Stimulated activated CD4-positive, alpha-beta T cell treated with anti-CD3 and anti-CD28 coated beads, Interleukin-12 subunit alpha, Interleukin-12 subunit beta, amount 100 ng/mL, for 48 hours (primary cell): ENCODE data around the gene ANKS1B.
"Not testable (repeated sequence)": the region's sequence is repeated elsewhere in the genome, so short reads cannot be mapped to it uniquely, and the experiment has no call there.

Experiments
- DNase-seq, 3 donors: peaks; one replicate each; pipeline ENCODE4 v3.0.0-alpha.2; 2020; ENCODE audit warnings: low read depth in 2 of 3, low spot score in 1 of 3

ANKS1B gene

DNA sequence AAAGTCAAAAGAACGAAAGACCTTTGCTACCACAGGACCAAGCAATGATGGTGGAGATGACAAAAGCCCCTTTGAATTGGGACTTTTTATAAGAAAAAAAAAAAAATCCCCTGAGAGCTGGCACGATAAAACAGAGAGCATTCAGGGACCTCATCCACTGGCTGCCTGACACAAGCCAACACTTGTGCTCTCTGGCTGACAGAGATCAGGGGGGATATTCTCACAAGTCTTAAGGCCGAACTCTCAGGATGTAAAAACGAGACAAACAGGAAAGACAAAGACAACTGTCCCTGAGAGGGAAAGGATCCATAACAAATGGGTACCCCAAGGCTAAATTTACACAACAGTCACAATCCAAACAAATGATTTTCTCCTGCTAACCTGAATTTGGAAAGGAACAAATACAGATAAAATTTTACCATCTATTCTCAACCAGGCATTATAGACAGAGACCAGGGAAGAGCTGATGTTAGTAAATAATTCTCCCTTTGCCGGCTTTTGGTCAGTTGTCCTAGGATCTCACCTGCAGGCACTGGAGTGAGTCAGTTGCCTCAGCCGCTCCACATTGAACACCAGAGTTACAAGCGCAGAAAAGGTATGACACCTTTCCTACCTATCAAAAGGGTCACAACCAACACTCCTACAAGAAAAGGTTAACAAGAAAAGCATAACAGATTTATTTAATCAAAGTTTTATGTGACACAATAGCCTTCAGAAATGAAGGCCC is 375.1 kb downstream of the ANKS1B start:
- no peak for DNase-seq

GRCh38 chr12:99600388-99600787 is 384.3 kb downstream of the ANKS1B start:
- DNase-seq = no peak

DNA sequence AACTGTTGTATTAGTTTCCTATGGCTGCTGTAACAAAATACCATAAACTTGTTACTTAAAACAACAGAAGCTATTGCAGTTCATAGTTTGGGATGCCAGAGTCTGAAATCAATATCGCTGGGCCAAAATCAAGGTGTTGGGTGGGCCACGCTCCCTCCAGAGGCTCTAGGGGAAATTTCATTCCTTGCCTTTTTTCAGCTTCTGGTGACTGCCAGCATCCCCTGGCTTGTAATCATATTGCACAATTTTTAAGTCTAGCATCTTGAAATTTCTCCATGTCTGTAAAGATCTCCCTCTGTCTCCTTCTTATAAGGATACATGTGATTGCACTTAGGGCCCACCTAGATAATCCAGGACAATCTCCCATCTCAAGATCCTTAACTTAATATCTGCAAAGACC is 386.0 kb downstream of the ANKS1B start:
- no peak for DNase-seq

GRCh38 chr12:99596762-99597161 is 388.0 kb downstream of the ANKS1B start:
- DNase-seq = no peak

- DNase-seq = not testable (repeated sequence)
These were observed 407.6 kb downstream of the ANKS1B start for GRCh38 chr12:99577125-99577524.

DNA sequence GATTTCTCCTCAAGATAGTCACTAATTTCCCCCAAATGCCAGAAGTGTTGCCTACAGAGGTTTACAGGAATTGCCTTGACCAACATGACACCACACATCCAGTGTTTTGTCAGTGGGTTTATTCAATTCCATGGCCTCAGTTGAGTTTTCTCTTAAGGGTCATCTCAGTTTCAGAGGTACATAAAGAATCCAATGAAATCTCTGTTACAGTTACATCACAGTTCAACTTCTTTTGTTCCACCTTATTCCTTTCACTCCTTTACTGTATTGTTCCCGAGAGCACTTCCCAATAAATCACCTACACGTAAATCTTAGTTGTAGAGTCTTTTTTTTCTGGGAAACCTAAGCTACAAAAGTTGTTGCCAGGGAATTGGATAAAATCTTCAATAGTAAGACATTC is 410.8 kb downstream of the ANKS1B start:
- no peak for DNase-seq

GRCh38 chr12:99567072-99567471 is 417.7 kb downstream of the ANKS1B start:
- DNase-seq = no peak

- DNase-seq = no peak
These were observed 426.6 kb downstream of the ANKS1B start for GRCh38 chr12:99558109-99558508.

DNA sequence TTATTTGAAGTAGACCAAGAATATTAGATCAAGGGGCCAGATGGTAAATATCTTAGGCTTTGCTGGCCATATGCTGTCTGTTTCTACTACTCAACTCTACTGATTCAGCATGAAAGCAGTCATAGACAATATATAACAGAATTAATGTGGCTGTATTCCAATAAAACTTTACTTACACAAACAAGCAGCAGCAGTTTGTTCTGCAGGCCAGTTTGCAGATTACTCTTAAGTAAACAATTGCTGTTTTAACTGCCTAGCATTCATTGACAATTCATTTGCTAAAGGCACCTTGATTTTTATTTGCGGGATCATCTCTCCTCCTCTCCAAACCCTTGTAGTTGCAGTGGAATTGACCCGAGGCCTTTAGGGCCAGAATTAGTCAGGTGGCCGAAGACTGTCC is 431.3 kb downstream of the ANKS1B start:
- no peak for DNase-seq

- no peak for DNase-seq
These were observed 432.7 kb downstream of the ANKS1B start for GRCh38 chr12:99552022-99552421.

DNA sequence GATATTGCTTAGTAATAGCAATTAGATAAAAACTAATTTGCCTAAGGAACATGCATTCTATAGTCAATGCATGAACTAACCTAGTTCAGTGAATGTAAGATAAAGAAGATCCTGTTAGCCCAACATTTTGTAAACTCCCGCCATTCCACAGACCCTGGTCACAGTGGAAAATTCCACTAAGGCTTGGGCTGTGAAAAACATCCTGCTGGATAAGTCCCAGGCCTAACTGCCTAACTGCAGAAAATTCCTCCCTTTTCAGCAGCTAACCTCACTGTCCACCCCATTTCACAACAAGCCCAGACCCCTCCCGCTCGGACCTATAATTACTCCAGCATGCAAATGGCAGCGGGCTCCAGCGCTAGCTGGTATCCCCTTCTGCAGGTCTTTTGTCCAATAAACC is 435.1 kb downstream of the ANKS1B start:
- no peak for DNase-seq

DNA sequence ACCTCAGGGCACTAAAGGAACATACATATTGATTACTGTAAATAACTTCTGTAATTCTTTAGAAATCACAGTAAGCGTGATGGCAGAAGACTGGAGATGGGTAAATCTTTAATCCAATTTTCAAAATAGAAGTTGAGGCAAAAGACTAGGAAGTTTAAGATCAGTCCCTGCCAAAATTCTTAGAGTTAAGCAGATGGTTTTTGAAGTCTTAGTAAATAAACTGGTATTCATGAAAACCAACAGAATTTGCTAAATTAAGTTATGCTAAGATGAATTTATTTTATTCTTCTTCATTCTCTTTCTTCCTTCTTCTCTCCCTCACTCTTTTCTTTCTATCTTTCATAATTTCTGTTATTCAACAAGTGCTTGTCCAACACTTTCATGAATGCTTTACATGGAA is 435.5 kb downstream of the ANKS1B start:
- no peak for DNase-seq

DNA sequence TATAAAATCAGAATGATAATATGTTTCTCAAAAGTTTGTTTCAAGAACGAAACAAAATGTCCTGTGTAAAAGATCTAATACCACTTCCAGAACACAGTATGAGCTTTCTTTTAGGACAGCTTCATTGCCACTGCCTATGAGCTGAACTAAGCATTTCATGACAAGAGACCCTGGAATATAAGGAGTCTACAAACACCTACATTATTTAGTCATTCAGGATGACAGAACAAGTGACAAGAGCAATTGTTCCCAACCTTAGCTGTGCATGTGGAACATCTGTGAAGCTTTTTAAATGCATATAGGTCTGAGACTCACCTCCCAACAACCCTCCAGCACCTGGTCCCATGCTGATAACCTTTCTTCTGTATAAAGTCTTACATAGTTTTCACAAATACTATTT is 440.3 kb downstream of the ANKS1B start:
- DNase-seq = no peak

DNA sequence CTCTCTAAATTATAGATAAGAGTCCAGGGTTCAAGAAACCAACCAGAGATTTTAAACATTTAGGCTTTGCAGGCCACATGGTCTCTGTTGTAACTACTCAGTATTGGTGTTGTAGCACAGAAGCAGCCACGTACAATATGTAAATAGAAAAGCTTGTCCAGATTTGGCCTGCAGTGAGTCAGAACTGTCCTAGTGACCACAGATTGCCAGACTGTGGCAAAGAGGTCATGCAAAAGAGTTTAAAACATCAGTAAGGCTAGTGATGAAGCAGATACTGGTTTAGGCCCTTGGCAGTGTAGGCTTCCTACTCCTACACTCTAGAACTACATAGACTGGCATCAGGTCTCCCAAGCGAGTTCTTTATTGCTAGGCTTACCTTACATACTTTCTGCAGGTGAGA is 454.8 kb downstream of the ANKS1B start:
- no peak for DNase-seq

DNA sequence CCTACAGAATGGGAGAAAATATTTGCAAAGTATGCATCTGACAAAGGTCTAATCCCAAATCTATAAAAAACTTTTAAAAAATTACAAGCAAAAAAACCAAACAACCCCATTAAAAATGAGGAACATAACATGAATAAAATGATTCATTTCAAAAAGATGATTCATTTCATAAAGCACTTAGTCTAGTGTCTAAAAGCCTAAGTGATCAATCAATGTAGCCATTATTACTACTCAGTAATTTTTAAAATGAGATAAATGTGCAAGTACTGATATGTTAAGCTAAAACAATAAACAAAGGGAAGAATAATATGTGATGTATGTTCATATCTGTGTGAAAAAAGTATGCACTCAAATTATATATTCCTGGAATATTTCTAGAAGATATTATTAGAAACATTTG is 456.3 kb downstream of the ANKS1B start:
- DNase-seq = no peak

DNA sequence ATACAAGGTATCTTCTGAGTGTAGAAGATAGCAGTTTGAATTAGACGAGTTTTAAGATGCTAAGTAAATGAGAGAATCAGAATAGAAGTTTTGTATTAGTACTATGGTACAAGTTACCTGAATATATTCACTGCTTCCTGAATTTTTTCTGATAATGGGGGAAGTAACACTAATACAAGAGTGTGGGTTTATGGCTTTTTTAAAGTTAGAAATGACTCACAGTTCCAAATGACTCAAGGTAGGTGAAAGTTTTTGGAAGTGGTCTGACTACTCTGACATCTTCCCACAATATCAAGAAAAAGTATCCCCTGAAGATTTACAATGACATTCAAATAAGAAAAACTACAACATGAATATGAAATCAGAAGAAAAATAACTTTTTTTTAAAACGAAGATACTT is 460.9 kb downstream of the ANKS1B start:
- DNase-seq = no peak

GRCh38 chr12:99522456-99522855 is 462.3 kb downstream of the ANKS1B start:
- DNase-seq = no peak

- DNase-seq = no peak
These were observed 463.1 kb downstream of the ANKS1B start for GRCh38 chr12:99521664-99522063.

DNA sequence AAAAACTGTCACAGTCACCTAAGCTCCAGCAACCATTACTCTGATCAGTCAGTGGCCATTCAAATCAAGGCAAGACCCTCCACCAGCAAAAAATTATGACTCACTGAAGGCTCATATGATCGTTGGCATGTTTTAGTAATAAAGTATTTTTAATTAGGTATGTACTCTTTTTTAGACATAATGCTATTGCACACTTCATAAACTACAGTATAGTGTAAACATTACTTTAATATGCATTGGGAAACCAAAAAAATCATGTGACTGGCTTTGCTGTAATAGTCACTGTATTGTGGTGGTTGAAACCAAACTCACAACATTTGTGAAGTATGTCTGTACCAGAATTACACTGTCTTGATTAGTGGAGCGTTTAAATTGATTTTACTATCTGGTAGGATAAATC is 471.7 kb downstream of the ANKS1B start:
- DNase-seq = no peak

GRCh38 chr12:99505805-99506204 is 478.9 kb downstream of the ANKS1B start:
- DNase-seq = no peak

GRCh38 chr12:99498756-99499155 is 486.0 kb downstream of the ANKS1B start:
- no peak for DNase-seq

DNA sequence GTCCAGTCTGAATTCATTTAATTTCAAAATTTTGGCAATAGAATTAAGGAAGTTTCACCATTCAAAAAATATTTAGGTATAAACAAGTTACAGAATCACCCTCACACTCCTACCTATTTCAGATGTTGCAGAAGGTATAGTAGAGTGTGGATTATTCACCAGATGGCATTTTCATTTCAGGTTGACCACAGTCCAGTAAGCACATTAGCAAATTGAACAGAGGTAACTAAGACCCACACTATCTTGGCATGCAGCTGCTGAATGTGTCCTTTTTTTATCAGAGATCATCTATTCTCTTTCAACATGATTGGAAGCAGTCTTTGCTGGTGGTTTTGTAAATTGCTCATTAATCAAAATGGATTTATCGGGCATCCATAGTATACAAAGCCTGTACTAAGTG is 488.9 kb downstream of the ANKS1B start:
- DNase-seq = no peak

DNA sequence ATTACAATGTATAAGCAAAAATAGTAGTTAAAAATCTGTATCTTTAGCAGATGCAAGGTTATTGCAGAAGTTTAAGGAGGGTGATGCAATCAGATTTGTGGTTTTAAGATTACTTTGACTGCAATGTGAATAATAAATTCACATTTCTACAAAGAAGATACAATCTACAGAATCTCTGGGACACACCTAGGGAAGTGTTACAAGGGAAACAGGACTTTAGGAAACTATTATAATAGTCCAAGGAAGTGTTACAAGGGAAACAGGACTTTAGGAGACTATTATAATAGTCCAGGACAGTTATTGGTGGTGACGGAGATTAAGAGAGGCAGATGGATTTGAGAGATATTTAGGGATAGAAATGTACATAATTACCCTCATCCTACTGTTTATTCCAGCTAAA is 491.5 kb downstream of the ANKS1B start:
- no peak for DNase-seq

- DNase-seq = no peak
These were observed 498.5 kb downstream of the ANKS1B start for GRCh38 chr12:99486277-99486676.
